Keratinocyte (primary cell): ENCODE results near the gene THOC3. TPM values are rescaled to one million over a fixed set of nuclear protein-coding genes. Genes with fewer than 3 reads are reported as not detected.
"Not testable (repeated sequence)": the region's sequence is repeated elsewhere in the genome, so short reads cannot be mapped to it uniquely, and the experiment has no call there.

ENCODE experiments used
- DNase-seq: peaks from one replicate; pipeline ENCODE4 v3.0.0-alpha.2; 2011; ENCODE audit warnings: low read depth, missing footprints, low spot score
- FAIRE-seq: peaks from 2 replicates; lab custom pipeline; 2011; peaks lifted over from hg19 to GRCh38; lab: Jason Lieb, UNC
- H2AFZ ChIP-seq: 2 replicates; pipeline ENCODE4 v1.6.0; 2012; ENCODE audit warnings: low read length, control low read depth, inconsistent platforms; ENCODE audit not compliant: control insufficient read depth
- H3K27ac ChIP-seq: 2 replicates; pipeline ENCODE4 v1.5.1; 2011; ENCODE audit warnings: low read length; ENCODE audit not compliant: control insufficient read depth, insufficient read depth
- H3K27me3 ChIP-seq: 3 replicates; pipeline ENCODE4 v1.6.0; 2011; ENCODE audit warnings: low read length; ENCODE audit not compliant: control insufficient read depth, insufficient read depth; ENCODE audit errors: extremely low read depth
- H3K36me3 ChIP-seq, 2 experiments: 2 replicates in 1 of 2; 3 replicates in 1 of 2; pipeline ENCODE4 v1.5.1; 2011; ENCODE audit warnings: low read length in 2 of 2, mild to moderate bottlenecking in 1 of 2; ENCODE audit not compliant: control insufficient read depth in 2 of 2, insufficient read depth in 2 of 2; ENCODE audit errors: extremely low read depth in 1 of 2
- H3K4me1 ChIP-seq: 3 replicates; pipeline ENCODE4 v1.5.1; 2011; ENCODE audit warnings: low read length; ENCODE audit not compliant: control insufficient read depth, insufficient read depth; ENCODE audit errors: extremely low read depth
- H3K4me2 ChIP-seq: 3 replicates; pipeline ENCODE4 v1.6.0; 2011; ENCODE audit warnings: low read depth, low read length; ENCODE audit not compliant: control insufficient read depth, insufficient read depth; ENCODE audit errors: extremely low read depth
- H3K4me3 ChIP-seq, 3 experiments: fragments of 200-600 bp in 1 of 3; sonication (generic) in 1 of 3; 2 replicates in 2 of 3; 3 replicates in 1 of 3; pipeline ENCODE4 v1.5.1; 2011 to 2016; ENCODE audit warnings: low read length in 3 of 3, mild to moderate bottlenecking in 3 of 3, control low read depth in 2 of 3, inconsistent platforms in 1 of 3, low read depth in 1 of 3, mixed read lengths in 1 of 3, mixed run types in 1 of 3, moderate library complexity in 1 of 3; ENCODE audit not compliant: control insufficient read depth in 2 of 3, insufficient read depth in 2 of 3; ENCODE audit errors: extremely low read depth in 1 of 3
- H3K79me2 ChIP-seq: 2 replicates; pipeline ENCODE4 v1.6.0; 2012; ENCODE audit warnings: low read length; ENCODE audit not compliant: control insufficient read depth, insufficient read depth
- H3K9ac ChIP-seq: 3 replicates; pipeline ENCODE4 v1.6.0; 2011; ENCODE audit warnings: low read length; ENCODE audit not compliant: control insufficient read depth, insufficient read depth; ENCODE audit errors: extremely low read depth
- H3K9me1 ChIP-seq: 3 replicates; pipeline ENCODE4 v1.6.0; 2011; ENCODE audit warnings: low read length; ENCODE audit not compliant: control insufficient read depth, insufficient read depth; ENCODE audit errors: extremely low read depth
- H3K9me3 ChIP-seq: 2 replicates; pipeline ENCODE4 v1.5.1; 2012; ENCODE audit warnings: low read depth, low read length; ENCODE audit not compliant: control insufficient read depth
- H4K20me1 ChIP-seq: 3 replicates; pipeline ENCODE4 v1.6.0; 2011; ENCODE audit warnings: low read length; ENCODE audit not compliant: control insufficient read depth, insufficient read depth; ENCODE audit errors: extremely low read depth
- dilution Hi-C: fragments of 300-500 bp; cut with MboI; formaldehyde crosslinking; loops from one replicate; pipeline ENCODE4 v1.7.0; 2020; ENCODE audit warnings: low sequenced_read_pairs; ENCODE audit not compliant: extremely low pct_ligation_motif_present
- polyA plus RNA-seq, 5 experiments: library from polyadenylated mRNA; depleted of rRNA in 3 of 5; stranded (reverse) in 3 of 5; stranded (forward) in 1 of 5; unstranded in 1 of 5; fragments of >200 nt; gene quantifications; 1 replicate in 1 of 5; 2 replicates in 3 of 5; 3 replicates in 1 of 5; pipeline versions ENCODE4 v1.2.1 to v1.2.3, GENCODE V29; 2011 to 2012; ENCODE audit warnings: missing spikeins in 2 of 5, low read depth in 1 of 5, low replicate concordance in 1 of 5

Gene THOC3
- polyA plus RNA-seq, 1 donor (not counting 4 experiments of a cell fraction or from before 2014, with no cell fraction given), result 194 TPM

GRCh38 chr5:175960228-175960627 is 7.9 kb downstream of the THOC3 start:
- H3K9me1 ChIP-seq, H3K4me1 ChIP-seq, dilution Hi-C loops, H2AFZ ChIP-seq, H3K27me3 ChIP-seq, H3K9me3 ChIP-seq, H3K79me2 ChIP-seq, H3K36me3 ChIP-seq, H4K20me1 ChIP-seq, DNase-seq, H3K4me3 ChIP-seq, H3K4me2 ChIP-seq: not testable (repeated sequence)
- peak; percentile 87 for FAIRE-seq
- H3K9ac ChIP-seq, result peak overlapping the region; percentile 22
- peak overlapping the region; percentile 40 for H3K27ac ChIP-seq

- H3K4me3 ChIP-seq, H3K4me2 ChIP-seq, H3K9me3 ChIP-seq, H3K9ac ChIP-seq, H3K4me1 ChIP-seq, H3K79me2 ChIP-seq, dilution Hi-C loops, H3K36me3 ChIP-seq, H4K20me1 ChIP-seq, DNase-seq, H3K9me1 ChIP-seq, H2AFZ ChIP-seq, H3K27me3 ChIP-seq, H3K27ac ChIP-seq, FAIRE-seq: not testable (repeated sequence)
These were observed 9.6 kb downstream of the THOC3 start for GRCh38 chr5:175958515-175958914.

GRCh38 chr5:175954107-175954506 is 14.0 kb downstream of the THOC3 start:
- H2AFZ ChIP-seq, H3K27me3 ChIP-seq, H3K4me3 ChIP-seq, dilution Hi-C loops, H3K79me2 ChIP-seq, H4K20me1 ChIP-seq, DNase-seq, H3K9ac ChIP-seq, H3K36me3 ChIP-seq, H3K4me1 ChIP-seq, H3K9me3 ChIP-seq, FAIRE-seq, H3K9me1 ChIP-seq, H3K4me2 ChIP-seq, H3K27ac ChIP-seq: not testable (repeated sequence)

- dilution Hi-C loops, result not testable (repeated sequence)
These were observed 15.3 kb downstream of the THOC3 start for GRCh38 chr5:175952810-175953209.

GRCh38 chr5:175951339-175951969 is 16.7 kb downstream of the THOC3 start:
- H3K9me3 ChIP-seq, H3K79me2 ChIP-seq, H3K9ac ChIP-seq, H3K27ac ChIP-seq, dilution Hi-C loops, H4K20me1 ChIP-seq, H3K36me3 ChIP-seq, H2AFZ ChIP-seq, H3K4me3 ChIP-seq, H3K27me3 ChIP-seq, H3K4me1 ChIP-seq, H3K4me2 ChIP-seq, H3K9me1 ChIP-seq, DNase-seq: not testable (repeated sequence)
- FAIRE-seq, result peak; percentile 63

More at GRCh38 chr5:175952810-175953209, 15.3 kb downstream of the THOC3 start:
- not testable (repeated sequence) for H3K4me3 ChIP-seq, H3K27me3 ChIP-seq, H3K79me2 ChIP-seq, H3K4me1 ChIP-seq, H3K9ac ChIP-seq, DNase-seq, FAIRE-seq, H3K9me3 ChIP-seq, H3K27ac ChIP-seq, H3K9me1 ChIP-seq, H4K20me1 ChIP-seq, H2AFZ ChIP-seq, H3K4me2 ChIP-seq, H3K36me3 ChIP-seq
